Suprapubic skin (tissue), 4 donors: ENCODE measurements around the gene SELP. TPM values are rescaled to one million over a fixed set of nuclear protein-coding genes. Genes with fewer than 3 reads are reported as not detected.

Experiments used
- DNase-seq, 2 donors: peaks; one replicate each; pipeline ENCODE4 v3.0.0-alpha.2; 2019; ENCODE audit warnings: low spot score in 2 of 2
- H3K27ac ChIP-seq: fragments of 200-600 bp; sonication (generic); one replicate; pipeline ENCODE4 v1.5.1; 2019
- H3K27me3 ChIP-seq: fragments of 200-600 bp; sonication (generic); one replicate; pipeline ENCODE4 v1.5.1; 2019
- H3K36me3 ChIP-seq: fragments of 200-600 bp; sonication (generic); one replicate; pipeline ENCODE4 v1.5.1; 2019
- H3K4me1 ChIP-seq: fragments of 200-600 bp; sonication (generic); one replicate; pipeline ENCODE4 v1.5.1; 2019
- H3K4me3 ChIP-seq: fragments of 200-600 bp; sonication (generic); one replicate; pipeline ENCODE4 v1.5.1; 2019; ENCODE audit warnings: mild to moderate bottlenecking
- H3K9me3 ChIP-seq: fragments of 200-600 bp; sonication (generic); one replicate; pipeline ENCODE4 v1.5.1; 2019
- CTCF ChIP-seq, 2 donors: fragments of 200-600 bp in 1 of 2; fragments of 450-650 bp in 1 of 2; sonication (generic) in 1 of 2; IDR thresholded peaks; one replicate each; pipeline ENCODE4 v1.5.1; 2016 to 2019; ENCODE audit warnings: antibody characterized with exemption in 2 of 2, mild to moderate bottlenecking in 1 of 2, moderate library complexity in 1 of 2
- EP300 ChIP-seq: sonication (generic); formaldehyde crosslinking; IDR thresholded peaks from one replicate; pipeline ENCODE4 v1.6.1; 2017; ENCODE audit warnings: antibody characterized with exemption
- POLR2A ChIP-seq, 2 donors: fragments of 450-650 bp; IDR thresholded peaks; one replicate each; pipeline ENCODE4 v1.6.1; 2017; ENCODE audit warnings: antibody characterized with exemption in 2 of 2, mild to moderate bottlenecking in 2 of 2, moderate library complexity in 2 of 2
- POLR2AphosphoS5 ChIP-seq, 3 donors: sonication (generic); formaldehyde crosslinking; IDR thresholded peaks; one replicate each; pipeline ENCODE4 v1.6.1; 2017; ENCODE audit warnings: antibody characterized with exemption in 3 of 3
- WGBS: methylation state at CpG from one replicate; pipeline ENCODE4 v1.1.5; 2018; 5-methylcytosine and 5-hydroxymethylcytosine counted together
- total RNA-seq, 4 donors: library from RNA; depleted of rRNA; stranded (reverse); fragments of >200 nt; gene quantifications; one replicate each; pipeline ENCODE4 v1.1.0, GENCODE V29; 2016

The SELP gene
- total RNA-seq, 4 donors from 2014 or later = 0.95 to 3.7 (median 2.6) TPM

GRCh38 chr1:169576241-169576934 lies 53.5 kb downstream of the SELP start:
- no peak for TF ChIP-seq CTCF (IDR thresholded peaks at IDR 0.05)
- TF ChIP-seq POLR2AphosphoS5 (IDR thresholded peaks at IDR 0.05) = no peak
- no peak for TF ChIP-seq POLR2A (IDR thresholded peaks at IDR 0.05)
- TF ChIP-seq EP300 = no peak
- Histone ChIP-seq H3K4me1 (no peaks in the 10 kb centered on the region), H3K27me3 (peaks cover 3% of the 10 kb centered on the region), H3K36me3 (no peaks in the 10 kb centered on the region), H3K27ac (no peak overlapping the region), H3K4me3 (no peak overlapping the region), H3K9me3 (no peaks in the 10 kb centered on the region)
- 81% methylated on average over 5 of the region's 5 CpGs for WGBS
- DNase-seq = no peak

- H3K9me3 ChIP-seq = no peaks in the 10 kb centered on the region
- no peaks in the 10 kb centered on the region for H3K27me3 ChIP-seq
- H3K27ac ChIP-seq = no peak overlapping the region
- TF ChIP-seq POLR2A (IDR thresholded peaks at IDR 0.05) = no peak
- no peak for TF ChIP-seq EP300
- TF ChIP-seq POLR2AphosphoS5 (IDR thresholded peaks at IDR 0.05) = no peak
- TF ChIP-seq CTCF (IDR thresholded peaks at IDR 0.05) = no peak
- H3K4me1 ChIP-seq = no peaks in the 10 kb centered on the region
- DNase-seq = no peak
- H3K4me3 ChIP-seq = no peak overlapping the region
- H3K36me3 ChIP-seq = no peaks in the 10 kb centered on the region
- WGBS = 43% methylated on average over 4 of the region's 4 CpGs
These were observed 55.6 kb downstream of the SELP start for GRCh38 chr1:169574336-169574735.

GRCh38 chr1:169572187-169572586 lies 57.7 kb downstream of the SELP start:
- no peaks in the 10 kb centered on the region for H3K9me3 ChIP-seq
- 42% methylated on average over 1 of the region's 1 CpG for WGBS
- no peaks in the 10 kb centered on the region for H3K36me3 ChIP-seq
- H3K27me3 ChIP-seq = peaks cover 2% of the 10 kb centered on the region
- H3K27ac ChIP-seq = no peak overlapping the region
- H3K4me3 ChIP-seq = no peak overlapping the region
- H3K4me1 ChIP-seq = no peaks in the 10 kb centered on the region
- TF ChIP-seq POLR2AphosphoS5 (IDR thresholded peaks at IDR 0.05) (no peak), POLR2A (IDR thresholded peaks at IDR 0.05) (no peak)
- no peak for DNase-seq

- no peak overlapping the region for H3K27ac ChIP-seq
- WGBS = 62% methylated on average over 3 of the region's 3 CpGs
- H3K9me3 ChIP-seq = no peaks in the 10 kb centered on the region
- no peak for DNase-seq
- H3K4me3 ChIP-seq = no peak overlapping the region
- no peaks in the 10 kb centered on the region for H3K36me3 ChIP-seq
- TF ChIP-seq EP300 = no peak
- no peak for TF ChIP-seq CTCF (IDR thresholded peaks at IDR 0.05)
- TF ChIP-seq POLR2AphosphoS5 (IDR thresholded peaks at IDR 0.05) = no peak
- no peak for TF ChIP-seq POLR2A (IDR thresholded peaks at IDR 0.05)
- peaks cover 2% of the 10 kb centered on the region for H3K27me3 ChIP-seq
- H3K4me1 ChIP-seq = no peaks in the 10 kb centered on the region
These were observed 58.5 kb downstream of the SELP start for GRCh38 chr1:169571450-169571849.

GRCh38 chr1:169570172-169570574 lies 59.8 kb downstream of the SELP start:
- Histone ChIP-seq H3K4me3 (no peak overlapping the region), H3K27ac (peak overlapping the region; percentile 16), H3K27me3 (peaks cover 2% of the 10 kb centered on the region), H3K4me1 (no peaks in the 10 kb centered on the region), H3K9me3 (no peaks in the 10 kb centered on the region), H3K36me3 (no peaks in the 10 kb centered on the region)
- DNase-seq = no peak
- no peak for TF ChIP-seq POLR2AphosphoS5 (IDR thresholded peaks at IDR 0.05)
- TF ChIP-seq POLR2A (IDR thresholded peaks at IDR 0.05) = no peak
- TF ChIP-seq CTCF (IDR thresholded peaks at IDR 0.05) = no peak
- no peak for TF ChIP-seq EP300
- WGBS = 71% methylated on average over 1 of the region's 1 CpG
